Measurements from ENCODE around the gene RBM8A.

RBM8A gene

GRCh38 chr1:145927063-145927886 is at the start of gene RBM8A:
TSS of gene RBM8A (minus strand) at chr1:145927484. CDS start at chr1:145927426, 58 bp downstream.
- peak; percentile 89 for DNase-seq

GRCh38 chr1:145977016-145977415 is 49.7 kb upstream of the RBM8A start:
- DNase-seq, result no peak

DNA sequence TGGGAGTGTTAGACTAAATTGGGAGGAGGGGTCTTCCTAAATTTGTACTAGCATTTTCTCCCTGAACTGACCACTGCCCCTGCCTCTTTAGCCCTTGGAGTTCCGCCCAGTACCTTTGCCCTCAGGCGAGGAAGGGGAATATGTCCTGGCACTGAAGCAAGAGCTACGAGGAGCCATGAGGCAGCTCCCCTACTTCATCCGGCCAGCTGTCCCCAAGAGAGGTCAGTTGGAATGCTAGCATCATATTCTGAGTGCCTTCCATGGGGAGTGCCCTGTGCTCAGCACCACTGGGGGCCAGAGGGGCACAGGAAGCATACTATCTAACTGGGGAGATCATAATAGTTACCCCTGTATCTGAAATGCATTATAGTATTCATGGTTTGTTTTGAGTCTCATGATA is 47.9 kb upstream of the RBM8A start:
- DNase-seq, result no peak

DNA sequence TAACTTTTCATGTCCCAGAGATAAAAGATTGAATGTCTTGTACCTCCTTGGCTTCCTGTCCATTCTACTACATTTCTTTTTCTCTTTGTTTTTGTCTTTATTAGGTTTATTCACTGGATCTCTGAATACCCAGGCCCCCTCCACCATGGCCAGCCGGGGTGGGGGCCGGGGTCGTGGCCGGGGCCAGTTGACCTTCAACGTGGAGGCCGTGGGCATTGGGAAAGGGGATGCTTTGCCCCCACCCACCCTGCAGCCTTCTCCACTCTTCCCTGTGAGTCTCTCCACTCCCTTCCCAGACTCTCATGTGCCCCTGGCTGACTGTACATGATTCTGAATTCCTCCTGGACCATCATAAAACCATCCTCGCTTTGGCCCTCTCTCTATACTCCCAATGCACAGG is 47.4 kb upstream of the RBM8A start:
- DNase-seq, result no peak

GRCh38 chr1:145972580-145972979 is 45.3 kb upstream of the RBM8A start:
- DNase-seq, result no peak

GRCh38 chr1:145967288-145967687 is 40.0 kb upstream of the RBM8A start:
- no peak for DNase-seq

- DNase-seq, result no peak
These were observed 37.9 kb upstream of the RBM8A start for GRCh38 chr1:145965119-145965744.

- peak; percentile 88 for DNase-seq
These were observed 37.2 kb upstream of the RBM8A start, which contains the start of the genes ANKRD34A and POLR3GL for GRCh38 chr1:145964328-145965118. TSS of gene ANKRD34A (minus strand) at chr1:145964575. CDS start at chr1:145961759, 2,816 bp downstream. TSS of gene POLR3GL (plus strand) at chr1:145964690. CDS start at chr1:145974866, 10,176 bp downstream.

DNA sequence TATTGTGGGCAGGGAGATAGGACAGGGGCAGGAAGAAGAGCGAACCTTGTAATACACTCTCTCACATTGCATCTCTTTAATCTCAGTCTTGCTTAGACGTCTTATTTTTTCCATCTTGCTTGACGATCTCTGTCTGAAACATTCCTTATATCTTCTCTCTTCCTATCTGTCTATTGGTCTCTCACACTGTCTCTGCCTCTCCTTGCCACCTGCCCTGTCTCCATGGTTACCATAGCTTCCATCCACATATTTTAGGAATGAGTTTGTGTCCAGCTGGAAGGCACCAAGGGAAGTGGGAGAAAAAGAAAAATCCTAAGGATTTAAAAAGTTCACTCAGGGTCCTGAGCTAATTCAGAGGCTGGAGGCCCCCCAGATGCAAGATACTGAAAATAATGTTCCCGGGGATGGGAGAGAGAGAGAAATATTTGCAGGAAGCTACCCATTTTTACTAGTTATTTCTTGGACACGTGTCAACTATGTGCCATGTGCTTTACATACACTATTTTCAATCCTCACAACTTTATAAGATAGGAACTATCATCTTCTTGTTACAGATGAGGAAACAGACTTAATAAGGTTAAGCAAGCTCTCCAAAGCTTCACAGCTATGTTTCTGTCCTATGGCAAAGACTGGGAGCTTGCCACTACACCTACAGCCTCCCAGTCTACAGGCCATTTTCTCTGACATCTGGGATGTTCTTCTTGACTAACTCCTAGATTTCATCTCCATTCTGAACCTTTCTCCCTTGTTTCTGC is 36.2 kb upstream of the RBM8A start:
- no peak for DNase-seq

DNA sequence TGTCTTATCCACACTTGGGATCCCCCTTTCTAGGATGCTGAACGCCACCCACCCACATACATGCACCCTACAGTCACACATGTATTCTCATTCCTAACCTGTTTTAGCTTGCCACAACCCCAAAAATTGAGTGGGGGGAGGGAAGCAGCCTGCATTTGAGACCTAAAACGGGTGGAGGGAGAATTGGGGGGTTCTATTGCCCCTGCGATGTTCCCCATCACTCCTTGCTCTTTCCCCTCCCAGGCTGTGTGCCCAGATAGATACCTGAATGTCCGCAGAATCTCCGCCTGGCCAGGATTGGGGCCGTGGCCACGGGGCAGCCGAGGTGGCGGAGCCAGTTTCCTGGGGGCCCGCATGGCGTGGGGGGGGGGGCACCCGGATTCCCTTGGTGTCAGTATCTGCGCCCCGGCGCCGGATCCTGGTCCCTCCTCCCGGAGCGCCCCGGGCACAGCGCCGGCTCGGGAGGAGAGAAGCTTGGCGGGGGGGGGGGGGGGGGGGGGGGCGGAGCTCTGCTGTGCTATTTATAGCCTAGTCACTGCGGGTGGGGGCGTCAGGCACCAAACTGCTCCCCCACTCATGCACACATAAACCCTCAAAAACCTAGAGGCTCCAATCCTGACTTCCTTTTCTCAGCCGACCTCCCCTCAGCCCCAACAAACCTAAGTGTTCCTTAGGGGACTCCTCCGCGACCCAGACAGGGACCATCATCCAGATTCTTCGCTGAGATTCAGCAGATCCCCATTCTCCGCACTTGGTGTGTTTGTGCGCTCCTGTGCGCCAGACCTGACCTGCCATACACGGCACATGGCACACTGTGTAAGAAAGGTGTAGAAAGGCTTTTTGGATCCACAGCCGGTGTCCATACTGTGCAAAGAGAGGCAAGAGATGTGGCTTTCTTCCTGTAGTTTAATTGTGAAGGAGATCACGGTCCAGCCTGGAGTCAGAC is 35.1 kb upstream of the RBM8A start:
- DNase-seq, result peak; percentile 50

DNA sequence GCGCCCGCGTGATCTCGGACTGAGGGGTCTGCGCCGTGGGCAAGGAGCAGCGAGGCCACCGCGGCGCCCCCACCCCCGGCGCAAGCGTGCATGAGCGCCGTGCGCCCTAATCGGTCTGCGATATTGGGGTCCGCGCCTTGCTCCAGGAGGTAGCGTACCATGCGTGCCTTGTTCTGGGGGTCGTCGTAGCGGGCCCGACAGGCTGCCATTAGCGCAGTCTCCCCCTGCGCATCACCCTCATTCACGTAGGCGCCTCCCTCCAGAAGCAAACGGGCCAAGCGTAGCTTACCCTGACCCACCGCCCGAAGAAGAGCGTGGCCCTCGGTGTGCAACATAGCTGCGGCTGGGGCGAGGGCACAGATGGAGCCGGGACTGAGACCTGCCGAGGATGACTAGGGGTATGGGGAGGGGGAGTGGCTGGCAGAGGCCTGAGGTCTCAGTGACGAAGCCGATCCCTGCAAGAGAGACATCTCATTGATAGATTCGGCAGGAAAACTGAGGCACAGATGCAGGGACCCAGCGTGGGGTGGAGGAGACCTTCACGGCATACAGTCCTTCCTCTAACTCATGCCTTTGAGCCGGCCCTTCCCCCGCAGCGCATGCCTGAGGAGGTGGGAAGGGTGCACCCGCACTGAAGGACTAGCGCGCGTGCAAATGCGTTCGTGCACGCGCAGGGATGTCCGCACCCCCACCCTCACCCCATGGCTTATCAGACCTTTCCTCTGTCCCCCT is 34.3 kb upstream of the RBM8A start:
- peak; percentile 51 for DNase-seq

GRCh38 chr1:145961109-145961424 is 33.8 kb upstream of the RBM8A start:
- DNase-seq, result no peak

DNA sequence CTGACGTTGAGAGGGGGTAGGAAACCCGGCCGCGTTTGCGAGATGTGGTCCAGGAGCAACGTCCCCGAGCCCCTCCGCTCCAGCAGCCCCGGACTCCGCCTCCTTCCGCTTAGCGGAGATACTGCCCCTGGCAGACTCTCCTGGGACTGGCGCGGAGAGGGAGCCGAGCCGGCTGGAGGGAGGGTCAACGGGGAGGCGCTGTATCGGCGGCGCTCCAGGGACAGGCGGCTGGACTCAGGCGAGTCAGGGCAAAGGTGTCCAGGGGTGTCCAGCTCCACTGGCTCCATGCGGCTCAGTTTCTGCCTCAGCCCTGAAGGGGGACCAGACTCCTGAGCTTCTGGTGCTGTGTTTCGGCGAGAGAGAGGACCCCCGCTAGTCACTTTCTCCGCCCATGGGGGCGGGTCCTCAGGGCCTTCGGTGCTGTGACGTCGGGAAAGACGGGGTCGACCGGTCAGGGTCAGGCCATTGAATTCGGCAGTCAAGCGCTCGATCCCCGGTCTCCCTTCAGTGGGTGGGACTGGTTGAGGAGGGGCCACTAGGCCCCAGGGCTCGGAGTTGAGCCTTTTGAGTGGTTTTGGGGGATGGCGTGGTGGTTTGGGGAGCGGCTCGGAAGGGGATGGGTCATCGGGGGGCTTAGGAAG is 33.3 kb upstream of the RBM8A start:
- peak; percentile 58 for DNase-seq

GRCh38 chr1:145959957-145960467 is 32.7 kb upstream of the RBM8A start:
- DNase-seq, result no peak

GRCh38 chr1:145959333-145959732 is 32.0 kb upstream of the RBM8A start:
- no peak for DNase-seq

DNA sequence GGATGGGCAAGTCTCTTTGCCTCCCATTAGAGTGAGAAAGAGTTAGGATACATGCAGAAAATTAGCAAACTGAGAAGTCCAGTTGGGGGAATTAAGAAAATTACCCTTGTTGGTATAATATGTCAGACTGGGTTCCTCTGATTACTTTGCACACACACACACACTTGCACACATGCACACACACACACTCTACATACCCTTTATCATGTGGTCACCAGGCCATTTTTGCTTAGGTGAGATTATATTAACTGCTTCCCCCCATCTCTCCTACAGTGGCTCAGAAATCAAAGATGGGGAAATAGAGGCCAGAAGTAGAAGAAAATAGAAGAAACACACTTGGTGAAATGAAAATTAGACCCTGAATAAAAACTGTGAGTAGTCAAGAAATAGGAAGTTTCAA is 31.4 kb upstream of the RBM8A start:
- no peak for DNase-seq

DNA sequence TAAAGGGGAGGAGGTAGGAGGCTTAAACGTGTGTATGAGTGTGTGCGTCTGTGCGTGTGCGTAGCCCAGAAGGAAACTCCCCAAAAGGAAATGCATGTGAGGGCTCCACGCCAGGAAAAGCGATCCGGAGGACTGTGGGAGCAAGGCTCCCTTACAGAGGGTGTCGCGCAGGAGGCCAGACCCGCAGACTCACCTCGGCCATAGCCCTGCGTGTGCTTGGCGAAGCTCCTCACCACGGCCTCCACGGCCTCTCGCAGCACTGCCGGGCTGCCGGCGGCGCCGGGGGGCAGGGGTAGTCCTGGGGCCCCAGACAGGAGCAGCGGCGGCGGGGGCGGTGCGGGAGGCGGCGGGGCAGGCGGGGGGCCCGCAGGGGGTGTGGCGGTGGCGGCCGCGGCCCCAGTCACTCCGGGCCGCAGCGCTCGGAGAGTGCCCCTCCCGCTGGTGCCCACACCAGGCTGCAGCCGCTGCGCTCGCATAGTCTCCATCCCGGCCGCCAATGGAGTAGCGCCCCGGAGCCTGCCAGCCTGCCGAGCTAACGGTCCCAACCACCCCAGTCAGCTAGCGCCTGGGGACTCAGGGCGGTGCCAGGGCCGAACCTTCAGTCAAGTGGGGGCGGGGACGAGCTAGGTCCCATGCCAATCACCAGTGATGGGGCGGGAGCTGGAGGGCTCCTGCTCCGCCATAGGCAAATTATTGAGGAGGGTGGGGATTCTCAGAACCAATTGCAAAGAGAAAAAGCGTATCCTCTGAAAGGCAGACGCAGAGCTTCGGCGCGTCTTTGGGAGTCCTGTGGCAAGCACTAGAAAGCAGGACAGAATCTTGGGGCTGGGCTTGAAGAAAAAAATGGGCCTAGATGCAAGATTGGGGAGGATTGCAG is 30.4 kb upstream of the RBM8A start, which contains the start of gene LIX1L:
TSS of gene LIX1L (minus strand) at position 575 of the 877 bp plus-strand sequence. CDS start at position 485, 90 bp downstream.
- DNase-seq, result peak; percentile 93

GRCh38 chr1:145956781-145957442 is 29.6 kb upstream of the RBM8A start:
- no peak for DNase-seq
